ENCODE results near the gene CALHM1. TPM values are rescaled to one million over a fixed set of nuclear protein-coding genes. Genes with fewer than 3 reads are reported as not detected.

Gene CALHM1
- total RNA-seq, 6 donors from 2014 or later: not detected

GRCh38 chr10:103465411-103466179 is 6.9 kb upstream of the CALHM1 start:
- Histone ChIP-seq H3K27me3 (no peaks in the 10 kb centered on the region), H3K4me1 (peaks cover 0 to 2% (median 0%) of the 10 kb centered on the region in 4 donors), H3K4me3 (no peak overlapping the region), H3K9me3 (no peaks in the 10 kb centered on the region), H3K27ac (no peak overlapping the region), H3K36me3 (no peaks in the 10 kb centered on the region)
- peak in 1 of 2 donors; percentile 27 for ATAC-seq (ENCODE audit: low FRiP score in 2 of 2)
- WGBS, 2 donors: 83 to 84% methylated on average over 14 of the region's 14 CpGs
- TF ChIP-seq POLR2A (IDR thresholded peaks at IDR 0.05): no peak
- no peak for TF ChIP-seq CTCF (IDR thresholded peaks at IDR 0.05)
- TF ChIP-seq EP300 (IDR thresholded peaks at IDR 0.05): no peak
- no peak for DNase-seq

DNA sequence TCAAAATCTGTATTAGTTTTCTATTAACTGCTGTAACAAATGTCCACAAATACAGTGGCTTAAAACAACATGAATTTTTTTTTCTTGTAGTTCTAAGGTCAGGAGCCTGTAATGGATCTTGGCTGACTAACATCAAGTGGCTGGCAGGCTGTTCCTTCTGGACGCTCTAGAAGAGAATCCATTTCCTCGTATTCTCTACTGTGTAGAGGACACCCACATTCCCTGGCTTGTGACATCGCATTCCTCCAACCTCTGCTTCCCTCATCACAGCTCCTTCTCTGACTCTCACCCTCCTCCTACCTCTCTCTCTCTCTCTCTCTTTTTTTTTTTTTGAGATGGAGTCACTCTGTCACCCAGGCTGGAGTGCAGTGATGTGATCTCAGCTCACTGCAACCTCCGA is 4.8 kb upstream of the CALHM1 start:
- TF ChIP-seq POLR2A (IDR thresholded peaks at IDR 0.05): no peak
- no peak for TF ChIP-seq CTCF (IDR thresholded peaks at IDR 0.05)
- TF ChIP-seq POLR2AphosphoS5 (IDR thresholded peaks at IDR 0.05): no peak
- no peak for TF ChIP-seq EP300 (IDR thresholded peaks at IDR 0.05)
- Histone ChIP-seq H3K4me3 (no peak overlapping the region), H3K4me1 (no peaks in the 10 kb centered on the region), H3K27ac (no peak overlapping the region), H3K36me3 (no peaks in the 10 kb centered on the region), H3K9me3 (no peaks in the 10 kb centered on the region), H3K27me3 (no peaks in the 10 kb centered on the region)
- WGBS, 2 donors: 69 to 77% methylated on average over 4 of the region's 4 CpGs
- no peak for ATAC-seq (ENCODE audit: low FRiP score in 2 of 2)
- DNase-seq: no peak

- 69% methylated on average over 2 of the region's 4 CpGs; no CpG with 5 or more reads in 1 of the 2 donors for WGBS, 2 donors
- H3K4me3 ChIP-seq: no peak overlapping the region
- no peak overlapping the region for H3K27ac ChIP-seq
- H3K27me3 ChIP-seq: no peaks in the 10 kb centered on the region
- no peaks in the 10 kb centered on the region for H3K9me3 ChIP-seq
- TF ChIP-seq EP300 (IDR thresholded peaks at IDR 0.05) (no peak), POLR2AphosphoS5 (IDR thresholded peaks at IDR 0.05) (no peak), CTCF (IDR thresholded peaks at IDR 0.05) (no peak)
- no peaks in the 10 kb centered on the region for H3K36me3 ChIP-seq
- ATAC-seq (ENCODE audit: low FRiP score in 2 of 2): no peak
- DNase-seq: no peak
- H3K4me1 ChIP-seq: no peaks in the 10 kb centered on the region
These were observed 915 bp upstream of the CALHM1 start for GRCh38 chr10:103459615-103460014.

- no peak for TF ChIP-seq EP300 (IDR thresholded peaks at IDR 0.05)
- TF ChIP-seq POLR2AphosphoS5 (IDR thresholded peaks at IDR 0.05): no peak
- TF ChIP-seq CTCF (IDR thresholded peaks at IDR 0.05): no peak
- no peak for TF ChIP-seq POLR2A (IDR thresholded peaks at IDR 0.05)
- H3K9me3 ChIP-seq: no peaks in the 10 kb centered on the region
- peak in 1 of 2 donors; percentile 84 for DNase-seq
These were observed 660 bp downstream of the CALHM1 start for GRCh38 chr10:103457896-103458583.

More at GRCh38 chr10:103457896-103458583, 660 bp downstream of the CALHM1 start:
- Histone ChIP-seq H3K4me1 (peaks cover 0 to under 1% (median 0%) of the 10 kb centered on the region in 4 donors), H3K36me3 (no peaks in the 10 kb centered on the region), H3K27me3 (no peaks in the 10 kb centered on the region), H3K4me3 (no peak overlapping the region), H3K27ac (no peak overlapping the region)
- 94% methylated on average over 22 to 31 of the region's 39 CpGs for WGBS, 2 donors
- ATAC-seq (ENCODE audit: low FRiP score in 2 of 2): peak in 1 of 2 donors; percentile 5
